MM.1S (cell line): ENCODE data around the gene COMMD4.
"Not testable (repeated sequence)": the region's sequence is repeated elsewhere in the genome, so short reads cannot be mapped to it uniquely, and the experiment has no call there.

Experiments used
- DNase-seq: peaks from one replicate; pipeline ENCODE4 v3.0.0-alpha.2; 2015
- H2AFZ ChIP-seq: fragments of 300-600 bp; sonication (generic); 2 replicates; pipeline ENCODE4 v1.6.0; 2016; ENCODE audit warnings: antibody characterized with exemption, low read length
- H3F3A ChIP-seq: fragments of 300-600 bp; sonication (generic); 2 replicates; pipeline ENCODE4 v1.6.1; 2016; ENCODE audit warnings: mild to moderate bottlenecking, antibody characterized with exemption, low read length, moderate library complexity, mixed read lengths; ENCODE audit not compliant: insufficient read depth
- H3K27ac ChIP-seq: fragments of 300-600 bp; sonication (generic); 2 replicates; pipeline ENCODE4 v1.5.1; 2016; ENCODE audit warnings: mild to moderate bottlenecking, low read length
- H3K27me3 ChIP-seq: fragments of 300-600 bp; sonication (generic); replicated peaks from 2 replicates; pipeline ENCODE4 v1.6.0; 2016; ENCODE audit warnings: low read length; ENCODE audit not compliant: insufficient read depth
- H3K36me3 ChIP-seq: fragments of 300-600 bp; sonication (generic); replicated peaks from 2 replicates; pipeline ENCODE4 v1.6.1; 2016; ENCODE audit warnings: mild to moderate bottlenecking, low read length, mixed read lengths; ENCODE audit not compliant: insufficient read depth
- H3K4me1 ChIP-seq: fragments of 300-600 bp; sonication (generic); 2 replicates; pipeline ENCODE4 v1.6.1; 2016; ENCODE audit warnings: low read length, mixed read lengths
- H3K4me2 ChIP-seq: fragments of 300-600 bp; sonication (generic); 2 replicates; pipeline ENCODE4 v1.6.0; 2016; ENCODE audit warnings: low read depth, low read length
- H3K4me3 ChIP-seq: fragments of 300-600 bp; sonication (generic); 2 replicates; pipeline ENCODE4 v1.5.1; 2016; ENCODE audit warnings: low read length, mixed read lengths
- H3K79me2 ChIP-seq: fragments of 300-600 bp; sonication (generic); 2 replicates; pipeline ENCODE4 v1.6.1; 2016; ENCODE audit warnings: mixed run types, low read length, mixed read lengths
- H3K9ac ChIP-seq: fragments of 300-600 bp; sonication (generic); 2 replicates; pipeline ENCODE4 v1.6.1; 2016; ENCODE audit warnings: low read length, mixed read lengths
- H3K9me2 ChIP-seq: fragments of 300-600 bp; sonication (generic); replicated peaks from 2 replicates; pipeline ENCODE4 v1.6.1; 2016; ENCODE audit warnings: mild to moderate bottlenecking, low read length, mixed read lengths; ENCODE audit not compliant: insufficient read depth
- H3K9me3 ChIP-seq: fragments of 300-600 bp; sonication (generic); replicated peaks from 2 replicates; pipeline ENCODE4 v1.6.1; 2016; ENCODE audit warnings: mild to moderate bottlenecking, low read length, mixed read lengths; ENCODE audit not compliant: insufficient read depth
- H4K20me1 ChIP-seq: fragments of 300-600 bp; sonication (generic); 2 replicates; pipeline ENCODE4 v1.6.1; 2016; ENCODE audit warnings: mild to moderate bottlenecking, low read length, moderate library complexity, mixed read lengths; ENCODE audit not compliant: insufficient read depth
- EZH2 ChIP-seq: fragments of 300-600 bp; sonication (generic); optimal IDR thresholded peaks from 2 replicates; pipeline ENCODE3; 2017; ENCODE audit warnings: low read depth, mild to moderate bottlenecking, antibody characterized with exemption, low read length, mixed read lengths
- EZH2phosphoT487 ChIP-seq: fragments of 300-600 bp; sonication (generic); IDR thresholded peaks from 2 replicates; pipeline ENCODE4 v1.6.1; 2018; ENCODE audit warnings: antibody characterized with exemption, low read length
- TF ChIP-seq, protein P1 (sequence below): fragments of 300-600 bp; sonication (generic); IDR thresholded peaks from 2 replicates; pipeline ENCODE4 v1.5.1; 2016; ENCODE audit warnings: antibody characterized with exemption, low read length, mixed read lengths

Gene COMMD4

DNA sequence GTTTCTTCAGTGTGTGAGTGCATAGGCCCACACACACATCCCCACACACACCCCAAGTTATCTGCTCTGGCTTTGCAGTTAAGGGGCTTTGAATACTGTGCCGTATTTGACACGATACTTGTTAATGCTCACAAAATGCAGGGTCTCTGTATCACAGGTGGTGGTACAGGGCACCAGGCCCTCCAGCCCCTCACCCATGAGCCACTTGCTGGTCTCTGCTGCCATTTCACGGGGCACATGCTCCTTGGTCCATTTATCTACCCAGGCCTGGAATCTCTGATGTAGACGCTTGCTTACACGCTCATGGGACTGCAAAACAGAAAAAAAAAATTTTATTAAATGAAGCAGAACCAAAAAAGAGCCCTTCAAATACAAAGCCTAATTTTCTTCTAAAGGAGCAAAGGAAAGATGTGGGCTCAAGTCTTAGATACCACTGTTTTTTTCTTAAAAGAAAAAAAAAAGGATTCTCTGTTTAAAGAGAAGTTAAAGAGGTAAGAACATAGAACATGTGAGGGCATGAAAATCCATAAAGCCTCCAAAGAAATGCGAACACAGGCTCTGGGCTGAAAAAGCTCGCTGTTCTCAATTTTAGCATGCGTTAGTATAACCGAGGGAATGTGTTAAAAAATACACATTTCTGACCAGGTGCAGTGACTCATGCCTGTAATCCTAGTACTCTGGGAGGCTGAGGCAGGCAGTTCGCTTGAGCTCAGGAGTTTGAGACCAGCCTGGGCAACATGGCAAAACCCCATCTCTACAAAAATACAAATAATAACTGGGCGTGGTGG is 36.2 kb downstream of the COMMD4 start:
- H3K36me3 ChIP-seq: 0 out of 2 replicates have a peak, but pooled peaks cover 13% of the 10 kb centered on the region
- no peaks in the 10 kb centered on the region for H3K9me3 ChIP-seq
- peaks cover 18% of the 10 kb centered on the region for H3F3A ChIP-seq
- H3K9ac ChIP-seq: no peak overlapping the region
- H3K4me2 ChIP-seq: no peak overlapping the region
- peaks cover 34% of the 10 kb centered on the region for H3K79me2 ChIP-seq
- H2AFZ ChIP-seq: no peak overlapping the region
- TF ChIP-seq, protein P1, sequence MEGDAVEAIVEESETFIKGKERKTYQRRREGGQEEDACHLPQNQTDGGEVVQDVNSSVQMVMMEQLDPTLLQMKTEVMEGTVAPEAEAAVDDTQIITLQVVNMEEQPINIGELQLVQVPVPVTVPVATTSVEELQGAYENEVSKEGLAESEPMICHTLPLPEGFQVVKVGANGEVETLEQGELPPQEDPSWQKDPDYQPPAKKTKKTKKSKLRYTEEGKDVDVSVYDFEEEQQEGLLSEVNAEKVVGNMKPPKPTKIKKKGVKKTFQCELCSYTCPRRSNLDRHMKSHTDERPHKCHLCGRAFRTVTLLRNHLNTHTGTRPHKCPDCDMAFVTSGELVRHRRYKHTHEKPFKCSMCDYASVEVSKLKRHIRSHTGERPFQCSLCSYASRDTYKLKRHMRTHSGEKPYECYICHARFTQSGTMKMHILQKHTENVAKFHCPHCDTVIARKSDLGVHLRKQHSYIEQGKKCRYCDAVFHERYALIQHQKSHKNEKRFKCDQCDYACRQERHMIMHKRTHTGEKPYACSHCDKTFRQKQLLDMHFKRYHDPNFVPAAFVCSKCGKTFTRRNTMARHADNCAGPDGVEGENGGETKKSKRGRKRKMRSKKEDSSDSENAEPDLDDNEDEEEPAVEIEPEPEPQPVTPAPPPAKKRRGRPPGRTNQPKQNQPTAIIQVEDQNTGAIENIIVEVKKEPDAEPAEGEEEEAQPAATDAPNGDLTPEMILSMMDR: no peak
- TF ChIP-seq EZH2phosphoT487 (no peak), EZH2 (no peak)
- no peak overlapping the region for H3K27ac ChIP-seq
- DNase-seq: no peak
- H3K9me2 ChIP-seq: no peaks in the 10 kb centered on the region
- no peak overlapping the region for H3K4me3 ChIP-seq
- H3K4me1 ChIP-seq: peaks cover 16% of the 10 kb centered on the region
- H4K20me1 ChIP-seq: no peaks in the 10 kb centered on the region
- H3K27me3 ChIP-seq: no peaks in the 10 kb centered on the region

DNA sequence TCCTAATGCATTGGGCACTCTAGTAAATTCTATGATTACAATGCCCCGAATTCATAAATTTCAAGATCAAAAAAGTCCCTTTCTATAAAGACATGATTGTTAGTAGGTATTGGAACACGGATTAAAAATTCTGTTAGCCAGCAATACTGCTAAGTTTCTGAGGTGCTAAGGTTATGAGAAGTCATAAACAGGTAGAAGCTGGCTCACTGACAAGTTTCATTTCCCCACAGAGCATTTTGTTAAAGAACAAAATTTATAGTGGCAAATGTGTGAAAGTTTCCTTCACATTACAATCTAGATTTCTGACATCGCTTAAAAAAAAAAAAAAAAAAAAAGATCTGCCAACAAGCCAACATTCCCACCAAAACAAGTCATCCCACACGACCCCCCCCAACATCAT is 44.9 kb downstream of the COMMD4 start:
- Histone ChIP-seq H3K27ac (no peak overlapping the region), H3K4me3 (no peak overlapping the region), H3K9me2 (no peaks in the 10 kb centered on the region), H2AFZ (no peak overlapping the region), H3K4me1 (no peaks in the 10 kb centered on the region), H4K20me1 (no peaks in the 10 kb centered on the region), H3K27me3 (no peaks in the 10 kb centered on the region), H3K79me2 (no peaks in the 10 kb centered on the region), H3K9me3 (no peaks in the 10 kb centered on the region), H3F3A (no peaks in the 10 kb centered on the region), H3K9ac (no peak overlapping the region), H3K4me2 (no peak overlapping the region), H3K36me3 (peaks cover 6% of the 10 kb centered on the region; the same call in 1 of the 2 replicates)
- TF ChIP-seq EZH2phosphoT487 (no peak), EZH2 (no peak)
- TF ChIP-seq, protein P1: no peak
- DNase-seq: no peak

DNA sequence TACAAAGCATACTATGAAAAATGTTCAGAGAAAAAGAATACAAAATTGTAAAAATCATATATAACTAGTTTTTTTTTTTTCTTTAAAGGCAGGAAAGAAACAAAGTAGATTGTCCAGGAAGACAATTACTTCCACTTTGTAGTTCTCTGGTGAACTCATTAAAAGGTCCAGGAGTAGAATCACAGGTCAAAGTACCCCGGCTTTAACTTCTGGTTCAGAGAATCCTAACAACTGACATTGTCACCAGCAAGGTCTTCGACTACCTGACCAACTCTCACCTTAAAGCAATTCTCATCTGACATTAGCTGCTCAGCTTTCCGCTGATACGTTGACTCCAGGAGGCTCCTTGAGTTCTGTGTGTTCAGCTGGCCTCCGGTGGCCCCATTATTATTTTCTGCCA is 48.1 kb downstream of the COMMD4 start:
- not testable (repeated sequence) for DNase-seq, H2AFZ ChIP-seq, H3K36me3 ChIP-seq

More for the DNA sequence above, 48.1 kb downstream of the COMMD4 start:
- not testable (repeated sequence) for H3K9ac ChIP-seq, H3F3A ChIP-seq, H4K20me1 ChIP-seq, H3K4me3 ChIP-seq, H3K9me2 ChIP-seq, H3K4me2 ChIP-seq, H3K4me1 ChIP-seq, H3K27ac ChIP-seq, H3K79me2 ChIP-seq, H3K27me3 ChIP-seq, H3K9me3 ChIP-seq
